GM12872 (cell line): ENCODE data around the gene RNF11.

Experiments used
- CTCF ChIP-seq: IDR thresholded peaks from 3 replicates; pipeline ENCODE4 v1.5.1; 2011; ENCODE audit warnings: low read depth, mild to moderate bottlenecking, low read length, moderate library complexity; ENCODE audit not compliant: insufficient read depth

RNF11 gene

GRCh38 chr1:51235673-51236530 is at the start of gene RNF11:
RNF11 (plus strand) TSS chr1:51236273; CDS start chr1:51236757, 484 bp downstream.
- TF ChIP-seq CTCF = no peak

- no peak for TF ChIP-seq CTCF
Observed at GRCh38 chr1:51188230-51188629, 47.8 kb upstream of the RNF11 start.

DNA sequence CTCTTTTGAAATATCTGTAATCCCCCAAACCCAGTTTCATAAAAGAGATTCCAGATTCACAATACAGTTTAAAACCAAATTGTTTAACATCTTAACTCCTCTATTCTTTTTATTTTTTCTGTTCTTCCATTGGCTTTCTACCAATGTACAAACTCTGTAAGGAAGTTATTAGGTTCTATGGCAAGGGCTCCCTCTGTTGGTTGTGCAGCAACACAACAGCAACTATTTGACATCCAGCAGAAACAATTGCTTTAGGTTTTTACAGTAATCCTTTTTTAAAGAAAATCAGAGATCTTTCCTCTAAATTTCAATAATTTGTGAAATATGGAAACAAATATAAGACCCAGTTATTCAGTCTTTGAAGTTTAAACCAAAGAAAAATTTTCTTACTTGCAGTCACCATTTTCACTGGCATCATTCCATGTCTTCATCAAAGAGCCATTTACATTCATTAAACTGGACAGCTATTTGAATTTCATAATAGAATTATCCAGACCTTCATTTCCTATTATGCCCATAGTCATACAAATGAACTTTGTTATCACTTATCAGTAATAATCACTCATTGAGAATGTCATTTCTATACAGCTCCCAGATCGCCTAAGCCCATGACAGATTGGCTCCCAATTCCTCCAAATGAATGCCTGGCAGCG is 46.5 kb upstream of the RNF11 start:
- TF ChIP-seq CTCF = peak; percentile 78

DNA sequence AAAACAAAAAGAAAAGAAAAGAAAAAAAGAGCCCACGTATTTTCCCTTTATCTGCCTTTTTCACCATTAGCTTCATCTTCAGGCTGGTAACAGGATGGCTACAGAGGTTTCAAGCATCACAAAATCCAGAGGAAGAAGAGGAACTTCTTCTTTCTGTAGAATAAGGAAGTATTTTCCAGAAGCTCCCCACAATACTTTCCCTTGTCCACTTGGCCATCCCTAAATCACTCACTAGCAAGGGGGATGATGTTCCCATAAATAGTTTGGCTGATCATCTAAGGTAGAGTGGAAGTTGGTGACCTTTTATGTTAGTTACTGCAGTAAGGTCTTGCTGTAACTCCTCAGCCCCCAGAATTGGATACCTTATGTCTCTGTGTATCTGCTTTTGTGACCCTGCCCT is 45.1 kb upstream of the RNF11 start:
- no peak for TF ChIP-seq CTCF

GRCh38 chr1:51192213-51192843 is 43.7 kb upstream of the RNF11 start:
- peak; percentile 84 for TF ChIP-seq CTCF

- TF ChIP-seq CTCF = no peak
Observed at GRCh38 chr1:51193564-51193963, 42.5 kb upstream of the RNF11 start.
